PC-3 (cell line): Measurements from ENCODE around the gene APOLD1.

Experiments
- CTCF ChIP-seq: fragments of 300-600 bp; sonication (generic); conservative IDR thresholded peaks from 2 replicates; pipeline ENCODE4 v1.5.1; 2017; ENCODE audit warnings: antibody characterized with exemption, low read depth, mild to moderate bottlenecking, low read length
- EZH2 ChIP-seq: fragments of 300-600 bp; sonication (generic); IDR thresholded peaks from one replicate; pipeline ENCODE4 v1.6.1; 2017; ENCODE audit warnings: antibody characterized with exemption, mild to moderate bottlenecking, low read length; ENCODE audit not compliant: unreplicated experiment

GRCh38 chr12:12749433-12749832, 36.0 kb upstream of the APOLD1 start:
- TF ChIP-seq CTCF (no peak), EZH2 (no peak)
